IPS DF 6.9 (cell line): ENCODE measurements around the gene AFAP1.
"Not testable (repeated sequence)": the region's sequence is repeated elsewhere in the genome, so short reads cannot be mapped to it uniquely, and the experiment has no call there.

Source experiments
- DNase-seq: peaks from one replicate; pipeline ENCODE4 v3.0.0-alpha.2; 2013; ENCODE audit warnings: low read depth, low spot score
- H3K27ac ChIP-seq: one replicate; pipeline ENCODE4 v1.5.1; 2013; ENCODE audit warnings: low read length, control low read depth
- H3K27me3 ChIP-seq: 2 replicates; pipeline ENCODE4 v1.6.1; 2013; ENCODE audit warnings: mild to moderate bottlenecking, low read length; ENCODE audit not compliant: control insufficient read depth, insufficient read depth
- H3K36me3 ChIP-seq: 2 replicates; pipeline ENCODE4 v1.6.1; 2013; ENCODE audit warnings: low read length; ENCODE audit not compliant: control insufficient read depth, insufficient read depth
- H3K4me1 ChIP-seq: 2 replicates; pipeline ENCODE4 v1.6.1; 2013; ENCODE audit warnings: low read length; ENCODE audit not compliant: control insufficient read depth, insufficient read depth
- H3K4me3 ChIP-seq: 2 replicates; pipeline ENCODE4 v1.5.1; 2013; ENCODE audit warnings: mild to moderate bottlenecking, low read length
- H3K9me3 ChIP-seq: 2 replicates; pipeline ENCODE4 v1.6.1; 2013; ENCODE audit warnings: low read length, inconsistent platforms; ENCODE audit not compliant: control insufficient read depth, insufficient read depth
- WGBS: extraction: QIAGEN DNeasy Blood & Tissue Kit; methylation state at CpG from one replicate; pipeline ENCODE4 v1.1.7; 2013; ENCODE audit warnings: mixed read lengths, missing lambda C conversion rate; ENCODE audit not compliant: insufficient read length, insufficient coverage; 5-methylcytosine and 5-hydroxymethylcytosine counted together

The AFAP1 gene

GRCh38 chr4:7929118-7929951 lies 10.3 kb downstream of the AFAP1 start:
- no peaks in the 10 kb centered on the region for H3K27me3 ChIP-seq
- no peak for DNase-seq
- H3K36me3 ChIP-seq = no peaks in the 10 kb centered on the region
- H3K27ac ChIP-seq = no peak overlapping the region
- no peak overlapping the region for H3K4me3 ChIP-seq
- WGBS = no CpG with 5 or more reads among the region's 7 CpGs
- no peaks in the 10 kb centered on the region for H3K4me1 ChIP-seq
- H3K9me3 ChIP-seq = no peaks in the 10 kb centered on the region

- no CpG with 5 or more reads among the region's 7 CpGs for WGBS
- H3K27ac ChIP-seq = no peak overlapping the region
These were observed 10.9 kb downstream of the AFAP1 start for GRCh38 chr4:7928711-7929110.

GRCh38 chr4:7926822-7927221 lies 12.8 kb downstream of the AFAP1 start:
- H3K36me3 ChIP-seq = no peaks in the 10 kb centered on the region
- WGBS = no CpG with 5 or more reads among the region's 7 CpGs
- H3K27ac ChIP-seq = no peak overlapping the region
- no peaks in the 10 kb centered on the region for H3K4me1 ChIP-seq
- no peak for DNase-seq
- no peaks in the 10 kb centered on the region for H3K27me3 ChIP-seq
- no peak overlapping the region for H3K4me3 ChIP-seq
- no peaks in the 10 kb centered on the region for H3K9me3 ChIP-seq

More at GRCh38 chr4:7928711-7929110, 10.9 kb downstream of the AFAP1 start:
- Histone ChIP-seq H3K9me3 (no peaks in the 10 kb centered on the region), H3K4me3 (no peak overlapping the region), H3K4me1 (no peaks in the 10 kb centered on the region), H3K27me3 (no peaks in the 10 kb centered on the region), H3K36me3 (no peaks in the 10 kb centered on the region)
- no peak for DNase-seq

GRCh38 chr4:7924570-7924969 lies 15.1 kb downstream of the AFAP1 start:
- no peaks in the 10 kb centered on the region for H3K9me3 ChIP-seq
- H3K36me3 ChIP-seq = no peaks in the 10 kb centered on the region
- H3K4me3 ChIP-seq = no peak overlapping the region
- no peaks in the 10 kb centered on the region for H3K4me1 ChIP-seq
- no peak overlapping the region for H3K27ac ChIP-seq
- H3K27me3 ChIP-seq = no peaks in the 10 kb centered on the region
- no peak for DNase-seq
- no CpG with 5 or more reads among the region's 4 CpGs for WGBS

- WGBS = no CpG with 5 or more reads among the region's 7 CpGs
- no peaks in the 10 kb centered on the region for H3K27me3 ChIP-seq
- H3K27ac ChIP-seq = no peak overlapping the region
- H3K36me3 ChIP-seq = no peaks in the 10 kb centered on the region
- no peaks in the 10 kb centered on the region for H3K4me1 ChIP-seq
- DNase-seq = no peak
- no peak overlapping the region for H3K4me3 ChIP-seq
- H3K9me3 ChIP-seq = no peaks in the 10 kb centered on the region
These were observed 15.5 kb downstream of the AFAP1 start for GRCh38 chr4:7924163-7924562.

GRCh38 chr4:7922466-7922865 lies 17.2 kb downstream of the AFAP1 start:
- Histone ChIP-seq H3K27ac (no peak overlapping the region), H3K9me3 (no peaks in the 10 kb centered on the region), H3K27me3 (no peaks in the 10 kb centered on the region), H3K4me1 (no peaks in the 10 kb centered on the region), H3K4me3 (no peak overlapping the region), H3K36me3 (no peaks in the 10 kb centered on the region)
- no peak for DNase-seq
- 100% methylated on average over 2 of the region's 7 CpGs for WGBS

- no peak for DNase-seq
- WGBS = no CpG with 5 or more reads among the region's 12 CpGs
- no peaks in the 10 kb centered on the region for H3K36me3 ChIP-seq
- no peaks in the 10 kb centered on the region for H3K27me3 ChIP-seq
- H3K27ac ChIP-seq = no peak overlapping the region
- H3K4me1 ChIP-seq = 0 out of 2 replicates have a peak, but pooled peaks cover 6% of the 10 kb centered on the region
- H3K9me3 ChIP-seq = no peaks in the 10 kb centered on the region
- no peak overlapping the region for H3K4me3 ChIP-seq
These were observed 20.7 kb downstream of the AFAP1 start for GRCh38 chr4:7918981-7919380.

GRCh38 chr4:7918187-7918586 lies 21.5 kb downstream of the AFAP1 start:
- H3K36me3 ChIP-seq, H3K4me3 ChIP-seq, H3K27me3 ChIP-seq, H3K9me3 ChIP-seq, H3K27ac ChIP-seq, DNase-seq, H3K4me1 ChIP-seq: not testable (repeated sequence)
- no CpG with 5 or more reads among the region's 18 CpGs for WGBS

- Histone ChIP-seq H3K9me3 (no peaks in the 10 kb centered on the region), H3K27ac (no peak overlapping the region), H3K27me3 (no peaks in the 10 kb centered on the region), H3K4me3 (no peak overlapping the region), H3K36me3 (no peaks in the 10 kb centered on the region), H3K4me1 (0 out of 2 replicates have a peak, but pooled peaks cover 6% of the 10 kb centered on the region)
- no peak for DNase-seq
- WGBS = no CpG with 5 or more reads among the region's 6 CpGs
These were observed 22.0 kb downstream of the AFAP1 start for GRCh38 chr4:7917669-7918068.

GRCh38 chr4:7915875-7916242 lies 23.8 kb downstream of the AFAP1 start:
- Histone ChIP-seq H3K9me3 (no peaks in the 10 kb centered on the region), H3K36me3 (no peaks in the 10 kb centered on the region), H3K27me3 (no peaks in the 10 kb centered on the region), H3K4me1 (peaks cover 6% of the 10 kb centered on the region; the same call in 1 of the 2 replicates), H3K27ac (no peak overlapping the region), H3K4me3 (no peak overlapping the region)
- whole genome bisulfite sequencing = no CpG with 5 or more reads among the region's 6 CpGs
- no peak for DNase-seq

- DNase-seq = no peak
- no CpG with 5 or more reads among the region's 1 CpG for WGBS
- H3K27ac ChIP-seq = no peak overlapping the region
- no peaks in the 10 kb centered on the region for H3K9me3 ChIP-seq
- no peaks in the 10 kb centered on the region for H3K36me3 ChIP-seq
- no peak overlapping the region for H3K4me3 ChIP-seq
- H3K27me3 ChIP-seq = no peaks in the 10 kb centered on the region
- peaks cover 9% of the 10 kb centered on the region; the same call in 1 of the 2 replicates for H3K4me1 ChIP-seq
These were observed 26.8 kb downstream of the AFAP1 start for GRCh38 chr4:7912826-7913225.
